HEK293 (cell line): Measurements from ENCODE around the gene TRIM34.
A peak's percentile ranks its signal among the peaks of the same experiment; 100 is the strongest.
"Not testable (repeated sequence)": the region's sequence is repeated elsewhere in the genome, so short reads cannot be mapped to it uniquely, and the experiment has no call there.

ENCODE experiments used
- CTCF ChIA-PET: fragments of 350-600 bp; formaldehyde crosslinking; extraction: SDS; loops from one replicate; lab custom pipeline; 2021; ENCODE audit warnings: antibody characterized with exemption; lab: Yijun Ruan, JAX
- POLR2A ChIA-PET: fragments of 300-600 bp; formaldehyde crosslinking; extraction: SDS; loops from one replicate; lab custom pipeline; 2020; ENCODE audit warnings: antibody characterized with exemption, inconsistent platforms; lab: Yijun Ruan, JAX
- H3K27ac ChIP-seq: fragments of 200-500 bp; sonication (Bioruptor generic); 2 replicates; pipeline ENCODE4 v1.5.1; 2014; ENCODE audit warnings: low read depth, low read length, control low read depth, inconsistent platforms; ENCODE audit errors: extremely low read depth
- H3K36me3 ChIP-seq, 2 experiments: fragments of 200-500 bp in 1 of 2; sonication (Bioruptor generic) in 1 of 2; 1 replicate in 1 of 2; 2 replicates in 1 of 2; pipeline ENCODE4 v1.5.1; 2014 to 2017; ENCODE audit warnings: inconsistent platforms in 2 of 2, low read length in 2 of 2; ENCODE audit not compliant: control insufficient read depth in 2 of 2, insufficient read depth in 1 of 2
- H3K4me1 ChIP-seq: fragments of 200-500 bp; sonication (Bioruptor generic); 2 replicates; pipeline ENCODE4 v1.5.1; 2014; ENCODE audit warnings: mild to moderate bottlenecking, low read length, inconsistent platforms; ENCODE audit not compliant: control insufficient read depth, insufficient read depth
- H3K4me3 ChIP-seq: 2 replicates; pipeline ENCODE4 v1.5.1; 2011; ENCODE audit warnings: low read depth, mild to moderate bottlenecking, control low read depth, low read length, moderate library complexity
- H3K9me3 ChIP-seq: fragments of 200-500 bp; sonication (Bioruptor generic); 2 replicates; pipeline ENCODE4 v1.5.1; 2014; ENCODE audit warnings: low read depth, low read length, inconsistent platforms; ENCODE audit not compliant: control insufficient read depth, insufficient read depth
- GLIS1 ChIP-seq: fragments of 450-650 bp; formaldehyde crosslinking; IDR thresholded peaks from 2 replicates; pipeline ENCODE4 v1.5.1; 2016; ENCODE audit warnings: missing biosample characterization, missing genetic modification characterization
- HOXD13 ChIP-seq: sonication (generic); formaldehyde crosslinking; IDR thresholded peaks from 2 replicates; pipeline ENCODE4 v1.8.0; 2022; ENCODE audit warnings: missing genetic modification reagents, borderline replicate concordance
- KLF1 ChIP-seq: fragments of 450-650 bp; formaldehyde crosslinking; IDR thresholded peaks from 2 replicates; pipeline ENCODE4 v1.5.1; 2016; ENCODE audit warnings: missing biosample characterization, missing genetic modification characterization
- OSR2 ChIP-seq: fragments of 450-650 bp; formaldehyde crosslinking; IDR thresholded peaks from 2 replicates; pipeline ENCODE4 v1.5.1; 2016; ENCODE audit warnings: missing biosample characterization, missing genetic modification characterization
- TRIM28 ChIP-seq: IDR thresholded peaks from 2 replicates; pipeline ENCODE4 v1.6.1; 2011; ENCODE audit warnings: low read length, control low read depth, borderline replicate concordance
- ZBTB20 ChIP-seq: fragments of 450-650 bp; formaldehyde crosslinking; IDR thresholded peaks from 2 replicates; pipeline ENCODE4 v1.5.1; 2016; ENCODE audit warnings: missing biosample characterization, missing genetic modification characterization
- ZBTB49 ChIP-seq: fragments of 450-650 bp; formaldehyde crosslinking; IDR thresholded peaks from 2 replicates; pipeline ENCODE4 v1.5.1; 2016; ENCODE audit warnings: missing biosample characterization, missing genetic modification characterization, low read depth
- ZIC2 ChIP-seq: fragments of 450-650 bp; formaldehyde crosslinking; IDR thresholded peaks from 2 replicates; pipeline ENCODE4 v1.5.1; 2016; ENCODE audit warnings: missing biosample characterization, missing genetic modification characterization
- ZNF114 ChIP-seq: fragments of 450-650 bp; formaldehyde crosslinking; IDR thresholded peaks from 2 replicates; pipeline ENCODE4 v1.5.0; 2017; ENCODE audit warnings: missing biosample characterization, missing genetic modification characterization
- ZNF146 ChIP-seq: fragments of 450-650 bp; formaldehyde crosslinking; IDR thresholded peaks from 2 replicates; pipeline ENCODE4 v1.5.1; 2016; ENCODE audit warnings: missing biosample characterization, missing genetic modification characterization
- ZNF19 ChIP-seq: fragments of 450-650 bp; formaldehyde crosslinking; IDR thresholded peaks from 2 replicates; pipeline ENCODE4; 2016; ENCODE audit warnings: missing biosample characterization, missing genetic modification characterization, low read depth
- ZNF214 ChIP-seq: fragments of 450-650 bp; formaldehyde crosslinking; IDR thresholded peaks from 2 replicates; pipeline ENCODE4 v1.5.1; 2017; ENCODE audit warnings: missing biosample characterization, mild to moderate bottlenecking, missing genetic modification characterization, borderline replicate concordance
- ZNF292 ChIP-seq: fragments of 450-650 bp; formaldehyde crosslinking; IDR thresholded peaks from 2 replicates; pipeline ENCODE4 v1.5.1; 2016; ENCODE audit warnings: low read depth, missing biosample characterization, missing genetic modification characterization, borderline replicate concordance
- ZNF324 ChIP-seq: fragments of 450-650 bp; formaldehyde crosslinking; IDR thresholded peaks from 2 replicates; pipeline ENCODE4 v1.5.1; 2016; ENCODE audit warnings: missing biosample characterization, missing genetic modification characterization
- ZNF423 ChIP-seq: fragments of 450-650 bp; formaldehyde crosslinking; IDR thresholded peaks from 2 replicates; pipeline ENCODE4 v1.5.1; 2016; ENCODE audit warnings: missing biosample characterization, missing genetic modification characterization
- ZNF473 ChIP-seq: fragments of 450-650 bp; formaldehyde crosslinking; IDR thresholded peaks from 2 replicates; pipeline ENCODE4 v1.5.1; 2017; ENCODE audit warnings: missing biosample characterization, missing genetic modification characterization
- ZNF513 ChIP-seq: fragments of 450-650 bp; IDR thresholded peaks from 2 replicates; pipeline ENCODE4 v1.5.1; 2018; ENCODE audit warnings: missing biosample characterization, missing genetic modification characterization
- ZNF548 ChIP-seq: fragments of 450-650 bp; formaldehyde crosslinking; IDR thresholded peaks from 2 replicates; pipeline ENCODE4 v1.5.1; 2016; ENCODE audit warnings: missing biosample characterization, missing genetic modification characterization
- ZNF549 ChIP-seq: fragments of 450-650 bp; IDR thresholded peaks from 2 replicates; pipeline ENCODE4 v1.5.1; 2018; ENCODE audit warnings: missing biosample characterization, missing genetic modification characterization, mild to moderate bottlenecking, inconsistent platforms, moderate library complexity
- ZNF600 ChIP-seq: fragments of 450-650 bp; formaldehyde crosslinking; IDR thresholded peaks from 2 replicates; pipeline ENCODE4 v1.5.1; 2016; ENCODE audit warnings: missing biosample characterization, missing genetic modification characterization
- ZNF610 ChIP-seq: fragments of 450-650 bp; formaldehyde crosslinking; IDR thresholded peaks from 2 replicates; pipeline ENCODE4 v1.5.1; 2016; ENCODE audit warnings: missing biosample characterization, missing genetic modification characterization, borderline replicate concordance
- ZNF777 ChIP-seq: fragments of 450-650 bp; formaldehyde crosslinking; IDR thresholded peaks from 2 replicates; pipeline ENCODE4 v1.5.1; 2017; ENCODE audit warnings: missing biosample characterization, missing genetic modification characterization, borderline replicate concordance
- ZNF792 ChIP-seq: fragments of 450-650 bp; formaldehyde crosslinking; IDR thresholded peaks from 2 replicates; pipeline ENCODE4 v1.5.1; 2016; ENCODE audit warnings: missing biosample characterization, missing genetic modification characterization
- ZSCAN30 ChIP-seq: fragments of 450-650 bp; IDR thresholded peaks from 2 replicates; pipeline ENCODE4 v1.5.1; 2018; ENCODE audit warnings: missing biosample characterization, mild to moderate bottlenecking, missing genetic modification characterization, moderate library complexity
- ZSCAN4 ChIP-seq: fragments of 450-650 bp; formaldehyde crosslinking; IDR thresholded peaks from 2 replicates; pipeline ENCODE4 v1.5.1; 2017; ENCODE audit warnings: missing biosample characterization, missing genetic modification characterization
- TF ChIP-seq, protein P1 (sequence below): fragments of 450-650 bp; formaldehyde crosslinking; IDR thresholded peaks from 2 replicates; pipeline ENCODE4 v1.5.1; 2016; ENCODE audit warnings: missing biosample characterization, missing genetic modification characterization
- TF ChIP-seq, protein P2 (sequence below): fragments of 450-650 bp; formaldehyde crosslinking; IDR thresholded peaks from 2 replicates; pipeline ENCODE4 v1.5.1; 2016; ENCODE audit warnings: missing biosample characterization, missing genetic modification characterization

TRIM34 gene

DNA sequence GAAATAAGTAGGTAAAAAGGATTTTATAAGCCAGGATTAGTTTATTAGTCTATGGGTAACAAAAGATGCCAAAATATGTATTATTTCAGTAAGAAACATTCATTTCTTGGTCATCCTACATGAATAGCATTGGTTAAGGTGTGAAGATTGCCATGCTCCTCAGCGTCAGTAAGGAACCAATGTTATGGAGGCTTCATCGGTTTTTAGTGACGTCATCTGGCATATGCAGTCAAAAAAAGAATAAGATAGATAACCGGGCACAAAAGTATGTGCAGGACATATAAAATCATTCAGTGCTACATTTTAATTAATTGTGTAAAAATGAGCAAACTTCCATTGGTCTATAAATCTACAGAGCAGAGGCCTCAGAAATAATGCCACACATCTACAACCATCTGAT, 30.7 kb downstream of the TRIM34 start:
- POLR2A ChIA-PET = no interaction called here
- CTCF ChIA-PET = no interaction called here
- H3K4me1 ChIP-seq = no peaks in the 10 kb centered on the region
- no peak overlapping the region for H3K4me3 ChIP-seq
- H3K9me3 ChIP-seq = no peaks in the 10 kb centered on the region
- no peak for TF ChIP-seq ZNF114 (tag by site-specific recombination)
- TF ChIP-seq ZNF19 = no peak
- TF ChIP-seq ZNF777 (tag by site-specific recombination) = no peak
- TF ChIP-seq ZNF513 = no peak
- no peak for TF ChIP-seq TRIM28
- TF ChIP-seq ZBTB20 (tag by site-specific recombination) = no peak
- TF ChIP-seq ZNF548 = no peak
- TF ChIP-seq ZNF600 (tag by site-specific recombination) = no peak
- no peak for TF ChIP-seq ZIC2 (tag by site-specific recombination)
- TF ChIP-seq ZNF324 (tag by site-specific recombination) = no peak
- no peak for TF ChIP-seq ZNF292 (tag by site-specific recombination)
- TF ChIP-seq ZSCAN4 (tag by site-specific recombination) = no peak
- no peaks in the 10 kb centered on the region for H3K36me3 ChIP-seq
- no peak overlapping the region for H3K27ac ChIP-seq

GRCh38 chr11:5656956-5657355, 32.2 kb downstream of the TRIM34 start:
- H3K36me3 ChIP-seq, H3K4me1 ChIP-seq, H3K27ac ChIP-seq, H3K9me3 ChIP-seq, POLR2A ChIA-PET, H3K4me3 ChIP-seq, CTCF ChIA-PET: not testable (repeated sequence)
- TF ChIP-seq ZNF146 (tag by site-specific recombination) = peak; percentile 59

GRCh38 chr11:5658318-5658717, 33.5 kb downstream of the TRIM34 start:
- CTCF ChIA-PET = no interaction called here
- no peaks in the 10 kb centered on the region for H3K9me3 ChIP-seq
- H3K27ac ChIP-seq = no peak overlapping the region
- TF ChIP-seq ZNF473 (no peak), ZNF214 (tag by site-specific recombination) (no peak), ZNF792 (tag by site-specific recombination) (no peak), ZNF600 (tag by site-specific recombination) (no peak), HOXD13 (CRISPR knock-in tag) (no peak), ZBTB49 (tag by site-specific recombination) (no peak), ZNF610 (tag by site-specific recombination) (no peak), ZSCAN30 (tag by site-specific recombination) (no peak), GLIS1 (no peak), ZNF549 (tag by site-specific recombination) (no peak), OSR2 (tag by site-specific recombination) (no peak), ZNF423 (tag by site-specific recombination) (no peak), KLF1 (tag by site-specific recombination) (no peak)
- TF ChIP-seq, protein P1, sequence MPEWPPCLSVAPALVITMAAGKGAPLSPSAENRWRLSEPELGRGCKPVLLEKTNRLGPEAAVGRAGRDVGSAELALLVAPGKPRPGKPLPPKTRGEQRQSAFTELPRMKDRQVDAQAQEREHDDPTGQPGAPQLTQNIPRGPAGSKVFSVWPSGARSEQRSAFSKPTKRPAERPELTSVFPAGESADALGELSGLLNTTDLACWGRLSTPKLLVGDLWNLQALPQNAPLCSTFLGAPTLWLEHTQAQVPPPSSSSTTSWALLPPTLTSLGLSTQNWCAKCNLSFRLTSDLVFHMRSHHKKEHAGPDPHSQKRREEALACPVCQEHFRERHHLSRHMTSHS (tag by site-specific recombination) = no peak
- TF ChIP-seq, protein P2, sequence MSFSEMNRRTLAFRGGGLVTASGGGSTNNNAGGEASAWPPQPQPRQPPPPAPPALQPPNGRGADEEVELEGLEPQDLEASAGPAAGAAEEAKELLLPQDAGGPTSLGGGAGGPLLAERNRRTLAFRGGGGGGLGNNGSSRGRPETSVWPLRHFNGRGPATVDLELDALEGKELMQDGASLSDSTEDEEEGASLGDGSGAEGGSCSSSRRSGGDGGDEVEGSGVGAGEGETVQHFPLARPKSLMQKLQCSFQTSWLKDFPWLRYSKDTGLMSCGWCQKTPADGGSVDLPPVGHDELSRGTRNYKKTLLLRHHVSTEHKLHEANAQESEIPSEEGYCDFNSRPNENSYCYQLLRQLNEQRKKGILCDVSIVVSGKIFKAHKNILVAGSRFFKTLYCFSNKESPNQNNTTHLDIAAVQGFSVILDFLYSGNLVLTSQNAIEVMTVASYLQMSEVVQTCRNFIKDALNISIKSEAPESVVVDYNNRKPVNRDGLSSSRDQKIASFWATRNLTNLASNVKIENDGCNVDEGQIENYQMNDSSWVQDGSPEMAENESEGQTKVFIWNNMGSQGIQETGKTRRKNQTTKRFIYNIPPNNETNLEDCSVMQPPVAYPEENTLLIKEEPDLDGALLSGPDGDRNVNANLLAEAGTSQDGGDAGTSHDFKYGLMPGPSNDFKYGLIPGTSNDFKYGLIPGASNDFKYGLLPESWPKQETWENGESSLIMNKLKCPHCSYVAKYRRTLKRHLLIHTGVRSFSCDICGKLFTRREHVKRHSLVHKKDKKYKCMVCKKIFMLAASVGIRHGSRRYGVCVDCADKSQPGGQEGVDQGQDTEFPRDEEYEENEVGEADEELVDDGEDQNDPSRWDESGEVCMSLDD (tag by site-specific recombination) = no peak

More at GRCh38 chr11:5658318-5658717, 33.5 kb downstream of the TRIM34 start:
- POLR2A ChIA-PET = no interaction called here
- no peak overlapping the region for H3K4me3 ChIP-seq
- H3K4me1 ChIP-seq = no peaks in the 10 kb centered on the region
- H3K36me3 ChIP-seq = no peaks in the 10 kb centered on the region
